Spleen (tissue), 7 donors: ENCODE data around the gene RNF115.
"Not testable (repeated sequence)": the region's sequence is repeated elsewhere in the genome, so short reads cannot be mapped to it uniquely, and the experiment has no call there.

ENCODE experiments used
- CTCF ChIP-seq, 11 experiments: fragments of 200-600 bp in 7 of 11; fragments of 450-650 bp in 4 of 11; sonication (generic) in 4 of 11; IDR thresholded peaks in 8 of 11; conservative IDR thresholded peaks in 3 of 11; 1 replicate in 7 of 11; 2 replicates in 4 of 11; pipeline versions ENCODE4 v1.4.0 to v1.8.0; 2016 to 2021; ENCODE audit warnings: antibody characterized with exemption in 11 of 11, inconsistent platforms in 4 of 11, mild to moderate bottlenecking in 1 of 11
- POLR2A ChIP-seq, 3 donors: fragments of 450-650 bp; IDR thresholded peaks; one replicate each; pipeline ENCODE4 v1.5.1; 2017; ENCODE audit warnings: antibody characterized with exemption in 3 of 3, mild to moderate bottlenecking in 1 of 3
- POLR2AphosphoS5 ChIP-seq, 3 donors: sonication (generic); formaldehyde crosslinking; IDR thresholded peaks; one replicate each; pipeline ENCODE4 v1.5.1; 2017; ENCODE audit warnings: antibody characterized with exemption in 3 of 3
- donor health status: DM: no; HTN: no; CAD: no; lungs with moderate emphysema.
- donor health status: DM: no; HTN: no; CAD: no.
- donor health status: DM: no; HTN: no; CAD: no.

GRCh38 chr1:145726193-145726592, 97.7 kb downstream of the RNF115 start:
- TF ChIP-seq CTCF (IDR thresholded peaks at IDR 0.05 in 8 of 11, conservative IDR thresholded peaks at IDR 0.05 in 3 of 11); POLR2A (IDR thresholded peaks at IDR 0.05); POLR2AphosphoS5 (IDR thresholded peaks at IDR 0.05): not testable (repeated sequence)
